Progenitor cell of endocrine pancreas (in vitro differentiated cells): Measurements from ENCODE around the gene PARD6B. TPM values are rescaled to one million over a fixed set of nuclear protein-coding genes. Genes with fewer than 3 reads are reported as not detected.
"Not testable (repeated sequence)": the region's sequence is repeated elsewhere in the genome, so short reads cannot be mapped to it uniquely, and the experiment has no call there.

ENCODE experiments used
- DNase-seq: peaks from one replicate; pipeline ENCODE4 v3.0.0; 2021; ENCODE audit warnings: low spot score; ENCODE audit not compliant: unreplicated experiment
- H3K27ac Mint-ChIP-seq: 2 replicates; pipeline ENCODE4 v1.8.0; 2021; ENCODE audit warnings: mild to moderate bottlenecking, moderate library complexity, mixed read lengths
- H3K27me3 Mint-ChIP-seq: 2 replicates; pipeline ENCODE4 v1.8.0; 2021; ENCODE audit warnings: mixed read lengths
- H3K36me3 Mint-ChIP-seq: 2 replicates; pipeline ENCODE4 v1.8.0; 2022; ENCODE audit warnings: mixed read lengths; ENCODE audit not compliant: insufficient read depth
- H3K4me1 Mint-ChIP-seq: 2 replicates; pipeline ENCODE4 v1.8.0; 2021; ENCODE audit warnings: low read depth, mixed read lengths
- H3K4me3 Mint-ChIP-seq: 2 replicates; pipeline ENCODE4 v1.8.0; 2021; ENCODE audit warnings: low read depth, mild to moderate bottlenecking, moderate library complexity, mixed read lengths
- H3K9me3 Mint-ChIP-seq: 2 replicates; pipeline ENCODE4 v1.8.0; 2021; ENCODE audit warnings: low read depth, mixed read lengths
- total RNA-seq: library from RNA; stranded (reverse); gene quantifications from 2 replicates; pipeline ENCODE4 v1.2.1, GENCODE V29; 2021
- TF ChIP-seq, protein P1 (sequence below): fragments of 200-600 bp; sonication (generic); IDR thresholded peaks from one replicate; pipeline ENCODE4 v1.5.0; 2021; ENCODE audit warnings: antibody characterized with exemption, mild to moderate bottlenecking; ENCODE audit not compliant: unreplicated experiment

The PARD6B gene
- total RNA-seq, 1 donor from 2014 or later = 29.7 TPM

DNA sequence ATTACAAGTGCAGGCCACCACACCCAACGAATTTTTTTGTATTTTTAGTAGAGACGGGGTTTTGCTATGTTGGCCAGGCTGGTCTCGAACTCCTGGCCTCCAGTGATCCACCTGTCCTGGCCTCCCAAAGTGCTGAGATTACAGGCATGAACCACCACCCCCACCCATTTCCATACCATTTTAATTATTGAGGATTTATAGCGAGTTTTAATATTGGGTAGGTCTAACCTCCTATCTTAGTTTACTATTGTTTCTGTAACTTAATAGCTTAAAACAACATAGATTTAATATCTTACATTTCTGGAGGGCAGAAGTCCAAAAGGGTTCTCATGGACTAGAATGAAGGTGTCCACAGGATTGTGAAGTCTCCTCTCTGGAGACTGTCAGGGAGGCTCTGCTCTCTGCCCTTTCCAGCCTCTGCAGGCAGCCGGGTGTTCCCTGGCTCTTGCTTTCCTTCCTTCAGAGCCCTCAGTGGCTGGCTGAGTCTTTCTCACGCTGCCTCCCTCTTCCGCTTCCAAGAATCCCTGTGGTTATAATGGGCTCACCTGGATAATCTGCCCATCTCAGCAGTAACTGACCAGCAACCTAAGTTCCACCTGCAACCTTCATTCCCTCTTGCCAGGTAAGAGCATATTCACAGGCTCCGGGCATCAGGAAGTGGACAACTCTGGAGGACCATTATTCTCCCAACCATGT, 44.9 kb downstream of the PARD6B start:
- TF ChIP-seq, protein P1, sequence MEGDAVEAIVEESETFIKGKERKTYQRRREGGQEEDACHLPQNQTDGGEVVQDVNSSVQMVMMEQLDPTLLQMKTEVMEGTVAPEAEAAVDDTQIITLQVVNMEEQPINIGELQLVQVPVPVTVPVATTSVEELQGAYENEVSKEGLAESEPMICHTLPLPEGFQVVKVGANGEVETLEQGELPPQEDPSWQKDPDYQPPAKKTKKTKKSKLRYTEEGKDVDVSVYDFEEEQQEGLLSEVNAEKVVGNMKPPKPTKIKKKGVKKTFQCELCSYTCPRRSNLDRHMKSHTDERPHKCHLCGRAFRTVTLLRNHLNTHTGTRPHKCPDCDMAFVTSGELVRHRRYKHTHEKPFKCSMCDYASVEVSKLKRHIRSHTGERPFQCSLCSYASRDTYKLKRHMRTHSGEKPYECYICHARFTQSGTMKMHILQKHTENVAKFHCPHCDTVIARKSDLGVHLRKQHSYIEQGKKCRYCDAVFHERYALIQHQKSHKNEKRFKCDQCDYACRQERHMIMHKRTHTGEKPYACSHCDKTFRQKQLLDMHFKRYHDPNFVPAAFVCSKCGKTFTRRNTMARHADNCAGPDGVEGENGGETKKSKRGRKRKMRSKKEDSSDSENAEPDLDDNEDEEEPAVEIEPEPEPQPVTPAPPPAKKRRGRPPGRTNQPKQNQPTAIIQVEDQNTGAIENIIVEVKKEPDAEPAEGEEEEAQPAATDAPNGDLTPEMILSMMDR = no peak
- no peaks in the 10 kb centered on the region for H3K36me3 Mint-ChIP-seq
- no peaks in the 10 kb centered on the region for H3K9me3 Mint-ChIP-seq
- no peak overlapping the region for H3K27ac Mint-ChIP-seq
- DNase-seq = no peak
- H3K4me1 Mint-ChIP-seq = no peaks in the 10 kb centered on the region
- H3K4me3 Mint-ChIP-seq = no peak overlapping the region
- no peaks in the 10 kb centered on the region for H3K27me3 Mint-ChIP-seq

DNA sequence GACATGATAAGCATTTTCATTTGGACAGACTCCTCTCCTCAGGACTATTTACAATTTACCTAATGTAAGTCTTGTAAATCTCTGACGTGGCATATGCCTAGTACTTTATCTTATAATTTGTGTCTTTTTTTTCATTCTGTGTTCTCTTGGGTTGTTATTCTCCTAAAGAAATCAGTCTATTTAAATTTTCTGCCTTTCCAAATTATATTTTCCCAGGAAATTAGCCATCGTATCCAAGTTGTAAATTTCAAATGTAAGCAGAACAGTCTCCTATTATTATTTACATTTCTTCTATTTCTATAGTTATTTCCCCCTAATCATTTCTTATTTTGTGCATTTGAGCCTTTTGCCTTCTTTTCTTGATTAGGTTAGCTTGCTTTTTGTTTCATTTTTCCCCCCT, 46.0 kb downstream of the PARD6B start:
- TF ChIP-seq, protein P1 = no peak
- Mint-ChIP-seq H3K36me3 (no peaks in the 10 kb centered on the region), H3K9me3 (no peaks in the 10 kb centered on the region), H3K4me3 (no peak overlapping the region), H3K27ac (no peak overlapping the region), H3K27me3 (no peaks in the 10 kb centered on the region), H3K4me1 (no peaks in the 10 kb centered on the region)
- no peak for DNase-seq

DNA sequence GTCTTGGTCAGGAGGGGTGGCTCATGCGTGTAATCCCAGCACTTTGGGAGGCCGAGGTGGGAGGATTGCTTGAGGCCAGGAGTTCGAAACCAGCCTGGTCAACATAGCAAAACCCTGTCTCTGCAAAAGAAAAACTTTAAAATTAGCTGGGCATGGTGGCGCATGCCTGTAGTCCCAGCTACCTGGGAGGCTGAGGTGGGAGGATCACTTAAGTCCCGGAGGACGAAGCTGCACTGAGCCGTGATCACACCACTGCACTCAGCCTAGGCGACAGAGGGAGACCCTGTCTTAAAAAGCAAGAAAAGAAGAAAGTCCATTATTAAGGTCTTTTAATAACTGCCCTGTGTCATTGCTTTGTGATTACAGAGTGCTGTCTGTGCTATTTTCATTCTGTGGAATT, 47.6 kb downstream of the PARD6B start:
- H3K9me3 Mint-ChIP-seq, H3K27me3 Mint-ChIP-seq, DNase-seq, H3K4me1 Mint-ChIP-seq, H3K4me3 Mint-ChIP-seq, H3K36me3 Mint-ChIP-seq, H3K27ac Mint-ChIP-seq: not testable (repeated sequence)

DNA sequence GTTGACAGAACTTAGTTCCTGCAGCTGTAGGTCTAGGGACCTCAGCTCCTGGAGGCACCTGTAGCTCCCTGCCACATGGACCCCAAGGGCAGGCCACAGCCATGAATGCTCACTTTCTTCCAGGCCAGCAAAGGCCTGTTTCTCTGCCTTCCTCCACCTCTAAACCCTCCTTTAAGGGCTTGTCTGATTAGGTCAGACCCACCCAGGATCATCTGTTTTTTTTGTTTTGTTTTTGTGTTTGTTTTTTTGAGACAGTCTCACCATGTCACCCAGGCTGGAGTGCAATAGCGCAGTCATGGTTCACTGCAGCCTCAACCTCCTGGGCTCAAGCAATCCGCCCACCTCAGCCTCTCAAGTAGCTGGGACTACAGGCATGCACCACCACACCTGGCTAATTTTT, 52.0 kb downstream of the PARD6B start:
- H3K27ac Mint-ChIP-seq = no peak overlapping the region
- TF ChIP-seq, protein P1 = no peak
- H3K4me3 Mint-ChIP-seq = no peak overlapping the region
- no peaks in the 10 kb centered on the region for H3K27me3 Mint-ChIP-seq
- H3K4me1 Mint-ChIP-seq = no peaks in the 10 kb centered on the region
- H3K9me3 Mint-ChIP-seq = no peaks in the 10 kb centered on the region
- no peak for DNase-seq
- no peaks in the 10 kb centered on the region for H3K36me3 Mint-ChIP-seq

DNA sequence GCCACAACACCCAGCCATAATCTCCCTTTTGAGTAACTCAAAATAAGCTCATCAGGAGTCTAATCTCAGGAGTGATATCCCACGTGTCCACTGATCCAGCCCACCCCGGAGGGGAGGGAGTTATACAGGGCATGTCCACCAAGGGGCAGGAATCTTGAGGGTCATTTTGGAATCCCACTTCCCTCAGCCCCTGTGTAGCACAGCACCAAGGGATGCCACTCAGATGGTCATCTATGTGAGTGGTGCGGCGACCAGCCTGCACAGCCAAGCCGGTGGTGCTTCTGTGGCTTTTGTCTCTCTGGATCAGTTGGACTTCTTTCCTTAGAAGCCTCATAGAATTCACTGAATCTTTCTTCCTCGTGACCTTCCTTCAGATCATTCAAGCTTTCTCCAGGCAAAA, 52.5 kb downstream of the PARD6B start:
- Mint-ChIP-seq H3K27ac (no peak overlapping the region), H3K27me3 (no peaks in the 10 kb centered on the region), H3K36me3 (no peaks in the 10 kb centered on the region), H3K4me3 (no peak overlapping the region), H3K4me1 (no peaks in the 10 kb centered on the region), H3K9me3 (no peaks in the 10 kb centered on the region)
- TF ChIP-seq, protein P1 = no peak
- no peak for DNase-seq

DNA sequence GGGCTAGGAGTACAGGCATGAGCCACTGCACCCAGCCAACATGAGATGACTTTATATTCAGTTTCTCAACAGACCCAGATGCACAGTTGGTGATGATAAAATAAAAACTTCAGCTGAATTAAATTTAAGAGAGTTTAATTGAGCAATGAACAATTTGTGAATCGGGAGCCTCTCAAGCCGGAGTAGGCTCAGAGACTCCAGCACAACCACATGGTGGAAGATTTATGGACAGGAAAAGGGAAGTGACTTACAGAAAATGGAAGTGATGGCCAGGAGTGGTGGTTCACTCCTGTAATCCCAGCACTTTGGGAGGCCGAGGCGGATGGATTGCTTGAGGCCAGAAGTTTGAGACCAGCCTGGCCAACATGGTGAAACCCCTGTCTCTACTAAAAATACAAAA, 53.1 kb downstream of the PARD6B start:
- Mint-ChIP-seq H3K4me3 (no peak overlapping the region), H3K9me3 (no peaks in the 10 kb centered on the region), H3K36me3 (no peaks in the 10 kb centered on the region), H3K27me3 (no peaks in the 10 kb centered on the region), H3K4me1 (no peaks in the 10 kb centered on the region), H3K27ac (no peak overlapping the region)
- no peak for DNase-seq
- TF ChIP-seq, protein P1 = no peak
